DMS114 treated with DMSO at 0.1 percent for 48 hours (cell line): Measurements from ENCODE around the gene ANKS1A.
A peak's percentile ranks its signal among the peaks of the same experiment; 100 is the strongest.
"Not testable (repeated sequence)": the region's sequence is repeated elsewhere in the genome, so short reads cannot be mapped to it uniquely, and the experiment has no call there.

ENCODE experiments used
- DNase-seq: peaks from one replicate; lab custom pipeline; 2025; ENCODE audit not compliant: unreplicated experiment; lab: John Stamatoyannopoulos, UW

Gene ANKS1A

DNA sequence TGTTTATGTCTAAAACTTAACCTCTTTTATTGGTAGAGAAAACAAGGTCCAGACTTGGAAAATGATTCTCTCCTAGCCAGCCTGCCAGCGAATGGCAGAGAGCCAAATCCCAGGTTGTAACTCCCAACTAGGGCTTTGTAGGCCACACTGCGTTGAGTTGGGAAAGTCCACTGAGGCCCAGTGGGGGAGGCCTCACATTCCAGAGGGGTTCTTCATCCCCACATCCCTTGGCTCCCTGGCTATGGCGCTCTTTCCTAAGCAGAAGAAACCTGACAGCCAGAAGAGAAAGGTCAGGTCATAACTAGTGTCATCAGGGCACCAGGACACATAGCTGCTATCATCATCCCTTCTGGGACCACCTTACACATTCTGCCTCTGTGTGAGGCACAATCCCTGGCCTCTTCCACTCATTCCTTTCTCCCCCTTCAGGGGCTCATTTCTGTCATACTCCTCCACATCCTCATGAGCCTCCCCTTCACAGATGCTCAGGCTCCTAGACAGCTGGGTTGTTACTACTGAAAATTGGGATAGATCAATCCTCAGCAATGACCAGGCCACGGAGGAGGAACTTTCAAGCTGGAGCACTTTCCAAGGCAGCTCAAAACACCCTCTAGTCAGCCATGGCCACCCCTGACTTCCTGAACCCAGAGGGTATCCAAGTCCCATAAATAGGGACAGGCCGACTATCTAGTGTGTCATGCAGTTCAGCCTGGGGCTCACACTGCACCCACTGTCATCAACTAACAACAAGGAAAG, 203.5 kb downstream of the ANKS1A start:
- no peak for DNase-seq

GRCh38 chr6:35093118-35093445, 204.0 kb downstream of the ANKS1A start:
- no peak for DNase-seq

- no peak for DNase-seq
These were observed 204.7 kb downstream of the ANKS1A start for GRCh38 chr6:35093783-35094182.

DNA sequence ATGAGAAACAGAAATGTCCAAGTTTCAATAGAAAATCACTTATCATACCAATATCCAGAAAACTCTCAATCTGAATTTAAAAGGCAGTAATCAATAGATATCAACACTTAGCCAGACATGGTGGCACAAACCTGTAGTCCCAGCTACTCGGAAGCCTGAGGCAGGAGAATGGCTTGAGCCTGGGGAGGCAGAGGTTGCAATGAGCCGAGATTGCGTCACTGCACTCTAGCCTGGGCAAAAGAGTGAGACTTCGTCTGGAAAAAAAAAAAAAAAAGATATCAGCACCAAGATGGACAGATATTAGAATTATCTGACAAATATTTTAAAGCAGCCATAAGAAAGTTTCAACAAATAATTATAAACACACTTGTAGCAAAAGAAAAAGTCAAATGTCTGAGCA, 205.1 kb downstream of the ANKS1A start:
- DNase-seq: no peak

DNA sequence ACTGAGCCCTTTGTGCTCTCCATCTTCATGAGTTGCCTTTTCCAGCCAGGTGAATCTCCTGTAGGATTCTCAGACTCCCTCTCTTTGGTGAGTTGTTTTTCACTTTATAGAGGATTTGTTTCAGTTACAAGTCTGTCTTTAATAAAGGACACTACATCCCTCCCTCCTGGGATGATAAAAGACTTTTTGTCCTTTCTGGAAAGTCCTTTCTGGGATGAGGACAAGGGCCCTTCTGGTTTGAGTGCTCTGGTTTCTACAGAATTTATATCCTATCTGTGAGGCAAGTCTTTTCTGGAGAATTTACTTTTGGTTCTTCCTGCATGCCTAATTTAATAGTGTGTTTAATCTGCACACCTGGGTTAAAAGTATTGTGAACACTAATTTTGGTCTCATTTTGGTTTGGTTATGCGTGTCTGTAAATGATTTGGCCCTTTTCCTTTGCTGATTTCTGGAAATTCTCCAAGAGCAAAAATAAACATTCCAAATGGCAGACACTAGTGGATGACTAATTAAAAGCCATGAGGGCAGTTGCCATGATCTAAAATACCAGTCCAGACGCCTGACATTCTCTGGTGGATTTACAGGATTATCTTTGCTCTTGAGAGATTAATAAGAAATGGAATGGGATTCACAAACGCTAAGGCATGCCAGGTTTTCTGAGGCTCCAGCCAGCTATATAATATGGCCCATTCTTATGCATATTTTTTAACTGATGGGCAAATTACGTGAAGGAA, 207.2 kb downstream of the ANKS1A start:
- DNase-seq: no peak

GRCh38 chr6:35099116-35099515, 210.1 kb downstream of the ANKS1A start:
- DNase-seq: no peak

- DNase-seq: no peak
These were observed 216.0 kb downstream of the ANKS1A start for GRCh38 chr6:35105078-35105477.

DNA sequence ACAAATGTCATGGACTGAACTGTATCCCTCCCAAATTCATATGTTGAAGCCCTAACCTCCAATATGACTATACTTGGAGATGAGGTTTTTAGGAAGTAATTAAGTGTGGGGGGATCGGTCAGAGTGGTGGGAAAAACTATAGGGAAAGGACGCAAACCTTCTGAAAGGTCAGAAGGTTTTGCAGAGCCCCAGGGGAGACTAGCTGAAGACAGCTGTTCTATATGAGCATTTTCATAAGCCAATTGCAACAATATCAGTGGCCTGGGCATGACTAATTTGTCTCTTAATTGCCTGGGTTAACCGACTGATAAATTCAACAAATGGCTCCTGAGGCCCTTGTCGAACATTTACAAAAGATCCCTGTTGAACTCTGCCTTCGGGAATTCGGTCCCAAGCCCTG, 217.0 kb downstream of the ANKS1A start:
- DNase-seq: not testable (repeated sequence)

- not testable (repeated sequence) for DNase-seq
These were observed 218.2 kb downstream of the ANKS1A start for GRCh38 chr6:35107208-35107607.

DNA sequence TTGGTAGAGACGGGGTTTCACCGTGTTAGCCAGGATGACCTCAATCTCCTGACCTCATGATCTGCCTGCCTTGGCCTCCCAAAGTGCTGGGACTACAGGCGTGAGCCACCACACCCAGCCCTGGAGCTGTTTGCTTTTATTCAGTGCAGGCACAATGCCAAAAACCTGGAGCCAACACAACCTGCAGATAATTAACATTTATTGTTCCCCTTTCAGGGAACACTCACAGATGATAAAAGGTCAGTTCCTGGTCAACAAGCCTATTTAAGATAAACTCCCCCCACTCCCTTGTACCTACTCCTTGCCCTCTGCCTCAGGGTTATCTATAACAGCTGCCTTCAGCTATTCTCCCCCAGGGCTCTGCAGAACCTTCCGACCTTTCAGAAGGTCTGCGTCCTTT, 218.7 kb downstream of the ANKS1A start:
- not testable (repeated sequence) for DNase-seq

DNA sequence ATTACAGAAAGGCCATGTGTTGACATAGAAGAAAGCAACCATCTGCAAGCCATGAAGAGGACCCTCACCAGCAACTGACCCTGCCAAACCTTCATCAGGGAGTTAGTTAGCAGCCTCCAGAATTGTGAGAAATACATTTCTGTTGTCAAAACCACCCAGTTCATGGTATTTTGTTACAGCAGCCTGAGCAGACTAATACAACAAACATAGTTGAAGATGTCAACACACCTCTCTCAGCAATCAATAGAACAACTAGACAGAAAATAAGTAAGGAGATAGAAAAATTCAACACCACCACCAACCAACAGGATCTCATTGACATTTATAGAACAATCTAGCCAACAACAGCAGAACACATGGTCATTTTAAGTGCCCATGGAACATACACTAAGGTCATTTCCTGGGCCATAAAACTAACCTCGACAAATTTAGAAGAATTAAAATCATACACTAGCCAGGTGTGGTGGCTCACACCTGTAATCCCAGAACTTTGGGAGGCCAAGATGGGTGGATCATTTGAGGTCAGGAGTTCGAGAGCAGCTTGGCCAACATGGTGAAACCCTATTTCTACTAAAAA, 219.3 kb downstream of the ANKS1A start:
- no peak for DNase-seq

GRCh38 chr6:35120746-35121145, 231.7 kb downstream of the ANKS1A start:
- DNase-seq: no peak

DNA sequence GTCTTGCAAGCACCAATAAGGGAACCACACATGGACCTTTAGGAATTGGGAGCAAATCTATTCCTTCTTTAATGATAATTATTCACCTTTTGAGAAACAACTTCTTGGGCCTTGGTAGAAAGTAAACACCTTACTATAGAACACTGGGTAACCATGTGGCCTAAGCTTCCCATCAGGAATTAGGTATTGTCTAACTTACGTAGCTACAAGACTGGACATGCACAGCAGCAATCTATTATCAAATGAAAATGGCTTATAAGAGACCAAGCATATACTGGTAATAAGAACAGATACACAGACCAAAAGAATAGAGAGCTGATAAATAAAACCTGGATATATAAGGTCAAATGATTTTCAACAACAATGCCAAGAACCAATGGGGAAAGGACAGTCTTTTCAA, 235.3 kb downstream of the ANKS1A start:
- no peak for DNase-seq

- no peak for DNase-seq
These were observed 239.0 kb downstream of the ANKS1A start for GRCh38 chr6:35128042-35128441.

DNA sequence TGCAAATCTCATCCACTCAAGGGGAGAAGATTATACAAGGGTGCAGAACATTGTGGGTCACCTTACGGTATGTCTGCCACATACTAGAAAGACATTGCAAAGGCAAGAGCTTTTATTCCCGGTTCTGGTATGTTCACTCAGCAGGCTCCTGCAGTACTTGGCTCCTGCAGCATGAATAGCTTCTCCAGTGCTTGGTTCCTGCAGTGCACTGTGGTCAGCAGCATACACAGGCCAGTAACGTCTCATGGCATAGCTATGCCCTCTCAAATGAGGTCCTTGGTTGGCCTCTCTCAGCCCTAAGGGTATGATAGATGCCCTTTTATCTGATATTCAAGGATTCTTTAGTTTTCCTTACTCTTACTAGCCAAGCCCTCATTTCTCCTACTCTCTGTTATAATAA, 239.4 kb downstream of the ANKS1A start:
- DNase-seq: no peak

- no peak for DNase-seq
These were observed 247.1 kb downstream of the ANKS1A start for GRCh38 chr6:35136185-35136584.

GRCh38 chr6:35138191-35138590, 249.1 kb downstream of the ANKS1A start:
- DNase-seq: not testable (repeated sequence)

GRCh38 chr6:35139470-35139869, 250.4 kb downstream of the ANKS1A start:
- DNase-seq: no peak

DNA sequence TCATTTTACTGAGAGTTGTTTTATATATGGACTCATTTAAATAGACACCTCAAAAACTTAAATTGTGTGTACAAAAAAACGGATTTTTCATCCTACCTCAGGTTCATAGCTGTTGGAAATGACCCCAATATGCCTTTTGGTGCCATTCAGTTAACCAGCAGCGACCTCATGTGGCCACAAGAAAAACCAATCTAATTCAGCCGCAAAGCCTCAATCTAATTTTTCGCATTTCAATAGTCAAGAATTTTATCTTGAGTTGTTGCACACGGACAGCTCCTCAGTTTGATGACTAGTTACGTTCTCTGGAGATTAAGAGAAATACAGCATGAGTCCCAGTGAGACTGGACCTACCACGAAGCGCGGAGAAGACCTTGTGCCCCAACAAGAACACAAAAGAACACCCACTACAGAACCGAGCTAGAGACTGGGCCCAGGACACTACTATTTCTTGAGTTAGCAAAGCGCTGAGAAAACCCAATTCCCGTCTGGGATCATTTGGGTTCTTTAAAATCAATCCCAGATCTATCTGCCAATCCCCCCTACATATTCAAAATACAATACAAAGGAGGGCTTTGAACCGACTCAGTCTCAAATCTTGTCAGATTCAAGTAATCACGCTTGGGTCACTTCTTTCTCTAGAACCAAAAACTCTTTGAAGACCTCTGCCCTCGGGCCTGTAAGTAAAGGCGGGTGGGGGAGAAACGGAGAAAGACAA, 251.0 kb downstream of the ANKS1A start:
- DNase-seq: peak; percentile 68

GRCh38 chr6:35140639-35141006, 251.6 kb downstream of the ANKS1A start:
- DNase-seq: no peak
